HEK293 (cell line): ENCODE data around the gene ACOT7.

Source experiments
- CTCF ChIA-PET: fragments of 350-600 bp; formaldehyde crosslinking; extraction: SDS; loops from one replicate; lab custom pipeline; 2021; ENCODE audit warnings: antibody characterized with exemption; lab: Yijun Ruan, JAX
- POLR2A ChIA-PET: fragments of 300-600 bp; formaldehyde crosslinking; extraction: SDS; loops from one replicate; lab custom pipeline; 2020; ENCODE audit warnings: antibody characterized with exemption, inconsistent platforms; lab: Yijun Ruan, JAX
- H3K27ac ChIP-seq: fragments of 200-500 bp; sonication (Bioruptor generic); 2 replicates; pipeline ENCODE4 v1.5.1; 2014; ENCODE audit warnings: low read depth, low read length, control low read depth, inconsistent platforms; ENCODE audit errors: extremely low read depth
- H3K36me3 ChIP-seq, 2 experiments: fragments of 200-500 bp in 1 of 2; sonication (Bioruptor generic) in 1 of 2; 1 replicate in 1 of 2; 2 replicates in 1 of 2; pipeline ENCODE4 v1.5.1; 2014 to 2017; ENCODE audit warnings: inconsistent platforms in 2 of 2, low read length in 2 of 2; ENCODE audit not compliant: control insufficient read depth in 2 of 2, insufficient read depth in 1 of 2
- H3K4me1 ChIP-seq: fragments of 200-500 bp; sonication (Bioruptor generic); 2 replicates; pipeline ENCODE4 v1.5.1; 2014; ENCODE audit warnings: mild to moderate bottlenecking, low read length, inconsistent platforms; ENCODE audit not compliant: control insufficient read depth, insufficient read depth
- H3K4me3 ChIP-seq: 2 replicates; pipeline ENCODE4 v1.5.1; 2011; ENCODE audit warnings: low read depth, mild to moderate bottlenecking, control low read depth, low read length, moderate library complexity
- H3K9me3 ChIP-seq: fragments of 200-500 bp; sonication (Bioruptor generic); 2 replicates; pipeline ENCODE4 v1.5.1; 2014; ENCODE audit warnings: low read depth, low read length, inconsistent platforms; ENCODE audit not compliant: control insufficient read depth, insufficient read depth
- GLIS2 ChIP-seq: fragments of 450-650 bp; formaldehyde crosslinking; IDR thresholded peaks from 2 replicates; pipeline ENCODE4 v1.5.1; 2016; ENCODE audit warnings: missing biosample characterization, missing genetic modification characterization
- KLF1 ChIP-seq: fragments of 450-650 bp; formaldehyde crosslinking; IDR thresholded peaks from 2 replicates; pipeline ENCODE4 v1.5.1; 2016; ENCODE audit warnings: missing biosample characterization, missing genetic modification characterization
- ZFHX2 ChIP-seq: fragments of 450-650 bp; formaldehyde crosslinking; conservative IDR thresholded peaks from 2 replicates; pipeline ENCODE4 v1.5.1; 2016; ENCODE audit warnings: missing biosample characterization, missing genetic modification characterization
- ZIC2 ChIP-seq: fragments of 450-650 bp; formaldehyde crosslinking; IDR thresholded peaks from 2 replicates; pipeline ENCODE4 v1.5.1; 2016; ENCODE audit warnings: missing biosample characterization, missing genetic modification characterization
- ZNF2 ChIP-seq: fragments of 450-650 bp; formaldehyde crosslinking; IDR thresholded peaks from 2 replicates; pipeline ENCODE4 v1.5.1; 2016; ENCODE audit warnings: missing biosample characterization, missing genetic modification characterization
- ZNF311 ChIP-seq: fragments of 450-650 bp; formaldehyde crosslinking; IDR thresholded peaks from 2 replicates; pipeline ENCODE4 v1.5.1; 2017; ENCODE audit warnings: missing biosample characterization, missing genetic modification characterization, borderline replicate concordance
- ZNF600 ChIP-seq: fragments of 450-650 bp; formaldehyde crosslinking; IDR thresholded peaks from 2 replicates; pipeline ENCODE4 v1.5.1; 2016; ENCODE audit warnings: missing biosample characterization, missing genetic modification characterization
- TF ChIP-seq, protein P1 (sequence below): fragments of 450-650 bp; formaldehyde crosslinking; IDR thresholded peaks from 2 replicates; pipeline ENCODE4 v1.5.0; 2017; ENCODE audit warnings: missing biosample characterization, missing genetic modification characterization, borderline replicate concordance
- TF ChIP-seq, protein P2 (sequence below): fragments of 450-650 bp; formaldehyde crosslinking; IDR thresholded peaks from 2 replicates; pipeline ENCODE4 v1.5.1; 2017; ENCODE audit warnings: missing biosample characterization, missing genetic modification characterization
- TF ChIP-seq, protein P3 (sequence below): fragments of 450-650 bp; formaldehyde crosslinking; IDR thresholded peaks from 2 replicates; pipeline ENCODE4 v1.5.1; 2016; ENCODE audit warnings: missing biosample characterization, missing genetic modification characterization
- TF ChIP-seq, protein P4 (sequence below): fragments of 450-650 bp; IDR thresholded peaks from 2 replicates; pipeline ENCODE4 v1.5.1; 2018; ENCODE audit warnings: missing biosample characterization, mild to moderate bottlenecking, missing genetic modification characterization
- TF ChIP-seq, protein P5 (sequence below): fragments of 450-650 bp; formaldehyde crosslinking; IDR thresholded peaks from 2 replicates; pipeline ENCODE4 v1.5.1; 2017; ENCODE audit warnings: missing biosample characterization, missing genetic modification characterization

The ACOT7 gene

DNA sequence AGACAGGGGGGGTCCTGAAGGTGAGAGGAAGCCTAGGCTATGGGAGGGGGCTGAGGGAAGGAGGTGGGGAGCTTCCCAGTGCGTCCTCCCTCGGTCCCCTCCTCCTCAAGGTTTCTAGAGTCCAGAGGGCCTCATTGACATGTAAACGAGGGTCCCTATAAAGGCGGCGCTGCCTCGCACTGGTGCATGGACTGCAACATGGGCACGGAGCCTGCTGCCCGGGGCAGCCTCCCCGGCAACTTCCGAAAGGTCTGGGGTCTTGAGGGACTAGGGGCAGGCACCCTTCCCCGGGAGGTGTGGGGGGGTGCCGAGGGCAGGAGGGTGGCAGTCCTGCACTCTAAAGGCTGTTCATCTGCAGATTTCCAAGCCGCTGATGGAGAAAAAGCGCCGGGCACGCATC lies 149.6 kb downstream of the ACOT7 start, which contains the start of gene HES3 (continued):
- TF ChIP-seq, protein P1, sequence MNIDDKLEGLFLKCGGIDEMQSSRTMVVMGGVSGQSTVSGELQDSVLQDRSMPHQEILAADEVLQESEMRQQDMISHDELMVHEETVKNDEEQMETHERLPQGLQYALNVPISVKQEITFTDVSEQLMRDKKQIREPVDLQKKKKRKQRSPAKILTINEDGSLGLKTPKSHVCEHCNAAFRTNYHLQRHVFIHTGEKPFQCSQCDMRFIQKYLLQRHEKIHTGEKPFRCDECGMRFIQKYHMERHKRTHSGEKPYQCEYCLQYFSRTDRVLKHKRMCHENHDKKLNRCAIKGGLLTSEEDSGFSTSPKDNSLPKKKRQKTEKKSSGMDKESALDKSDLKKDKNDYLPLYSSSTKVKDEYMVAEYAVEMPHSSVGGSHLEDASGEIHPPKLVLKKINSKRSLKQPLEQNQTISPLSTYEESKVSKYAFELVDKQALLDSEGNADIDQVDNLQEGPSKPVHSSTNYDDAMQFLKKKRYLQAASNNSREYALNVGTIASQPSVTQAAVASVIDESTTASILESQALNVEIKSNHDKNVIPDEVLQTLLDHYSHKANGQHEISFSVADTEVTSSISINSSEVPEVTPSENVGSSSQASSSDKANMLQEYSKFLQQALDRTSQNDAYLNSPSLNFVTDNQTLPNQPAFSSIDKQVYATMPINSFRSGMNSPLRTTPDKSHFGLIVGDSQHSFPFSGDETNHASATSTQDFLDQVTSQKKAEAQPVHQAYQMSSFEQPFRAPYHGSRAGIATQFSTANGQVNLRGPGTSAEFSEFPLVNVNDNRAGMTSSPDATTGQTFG (tag by site-specific recombination) = no peak
- TF ChIP-seq, protein P2, sequence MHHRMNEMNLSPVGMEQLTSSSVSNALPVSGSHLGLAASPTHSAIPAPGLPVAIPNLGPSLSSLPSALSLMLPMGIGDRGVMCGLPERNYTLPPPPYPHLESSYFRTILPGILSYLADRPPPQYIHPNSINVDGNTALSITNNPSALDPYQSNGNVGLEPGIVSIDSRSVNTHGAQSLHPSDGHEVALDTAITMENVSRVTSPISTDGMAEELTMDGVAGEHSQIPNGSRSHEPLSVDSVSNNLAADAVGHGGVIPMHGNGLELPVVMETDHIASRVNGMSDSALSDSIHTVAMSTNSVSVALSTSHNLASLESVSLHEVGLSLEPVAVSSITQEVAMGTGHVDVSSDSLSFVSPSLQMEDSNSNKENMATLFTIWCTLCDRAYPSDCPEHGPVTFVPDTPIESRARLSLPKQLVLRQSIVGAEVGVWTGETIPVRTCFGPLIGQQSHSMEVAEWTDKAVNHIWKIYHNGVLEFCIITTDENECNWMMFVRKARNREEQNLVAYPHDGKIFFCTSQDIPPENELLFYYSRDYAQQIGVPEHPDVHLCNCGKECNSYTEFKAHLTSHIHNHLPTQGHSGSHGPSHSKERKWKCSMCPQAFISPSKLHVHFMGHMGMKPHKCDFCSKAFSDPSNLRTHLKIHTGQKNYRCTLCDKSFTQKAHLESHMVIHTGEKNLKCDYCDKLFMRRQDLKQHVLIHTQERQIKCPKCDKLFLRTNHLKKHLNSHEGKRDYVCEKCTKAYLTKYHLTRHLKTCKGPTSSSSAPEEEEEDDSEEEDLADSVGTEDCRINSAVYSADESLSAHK = no peak
- TF ChIP-seq ZNF2 (no peak), ZNF311 (tag by site-specific recombination) (no peak), ZFHX2 (tag by site-specific recombination) (no peak), ZNF600 (tag by site-specific recombination) (no peak)
- TF ChIP-seq, protein P3, sequence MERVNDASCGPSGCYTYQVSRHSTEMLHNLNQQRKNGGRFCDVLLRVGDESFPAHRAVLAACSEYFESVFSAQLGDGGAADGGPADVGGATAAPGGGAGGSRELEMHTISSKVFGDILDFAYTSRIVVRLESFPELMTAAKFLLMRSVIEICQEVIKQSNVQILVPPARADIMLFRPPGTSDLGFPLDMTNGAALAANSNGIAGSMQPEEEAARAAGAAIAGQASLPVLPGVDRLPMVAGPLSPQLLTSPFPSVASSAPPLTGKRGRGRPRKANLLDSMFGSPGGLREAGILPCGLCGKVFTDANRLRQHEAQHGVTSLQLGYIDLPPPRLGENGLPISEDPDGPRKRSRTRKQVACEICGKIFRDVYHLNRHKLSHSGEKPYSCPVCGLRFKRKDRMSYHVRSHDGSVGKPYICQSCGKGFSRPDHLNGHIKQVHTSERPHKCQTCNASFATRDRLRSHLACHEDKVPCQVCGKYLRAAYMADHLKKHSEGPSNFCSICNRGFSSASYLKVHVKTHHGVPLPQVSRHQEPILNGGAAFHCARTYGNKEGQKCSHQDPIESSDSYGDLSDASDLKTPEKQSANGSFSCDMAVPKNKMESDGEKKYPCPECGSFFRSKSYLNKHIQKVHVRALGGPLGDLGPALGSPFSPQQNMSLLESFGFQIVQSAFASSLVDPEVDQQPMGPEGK = no peak
- TF ChIP-seq, protein P4, sequence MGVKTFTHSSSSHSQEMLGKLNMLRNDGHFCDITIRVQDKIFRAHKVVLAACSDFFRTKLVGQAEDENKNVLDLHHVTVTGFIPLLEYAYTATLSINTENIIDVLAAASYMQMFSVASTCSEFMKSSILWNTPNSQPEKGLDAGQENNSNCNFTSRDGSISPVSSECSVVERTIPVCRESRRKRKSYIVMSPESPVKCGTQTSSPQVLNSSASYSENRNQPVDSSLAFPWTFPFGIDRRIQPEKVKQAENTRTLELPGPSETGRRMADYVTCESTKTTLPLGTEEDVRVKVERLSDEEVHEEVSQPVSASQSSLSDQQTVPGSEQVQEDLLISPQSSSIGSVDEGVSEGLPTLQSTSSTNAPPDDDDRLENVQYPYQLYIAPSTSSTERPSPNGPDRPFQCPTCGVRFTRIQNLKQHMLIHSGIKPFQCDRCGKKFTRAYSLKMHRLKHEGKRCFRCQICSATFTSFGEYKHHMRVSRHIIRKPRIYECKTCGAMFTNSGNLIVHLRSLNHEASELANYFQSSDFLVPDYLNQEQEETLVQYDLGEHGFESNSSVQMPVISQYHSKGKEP (tag by site-specific recombination) = no peak
- TF ChIP-seq, protein P5, sequence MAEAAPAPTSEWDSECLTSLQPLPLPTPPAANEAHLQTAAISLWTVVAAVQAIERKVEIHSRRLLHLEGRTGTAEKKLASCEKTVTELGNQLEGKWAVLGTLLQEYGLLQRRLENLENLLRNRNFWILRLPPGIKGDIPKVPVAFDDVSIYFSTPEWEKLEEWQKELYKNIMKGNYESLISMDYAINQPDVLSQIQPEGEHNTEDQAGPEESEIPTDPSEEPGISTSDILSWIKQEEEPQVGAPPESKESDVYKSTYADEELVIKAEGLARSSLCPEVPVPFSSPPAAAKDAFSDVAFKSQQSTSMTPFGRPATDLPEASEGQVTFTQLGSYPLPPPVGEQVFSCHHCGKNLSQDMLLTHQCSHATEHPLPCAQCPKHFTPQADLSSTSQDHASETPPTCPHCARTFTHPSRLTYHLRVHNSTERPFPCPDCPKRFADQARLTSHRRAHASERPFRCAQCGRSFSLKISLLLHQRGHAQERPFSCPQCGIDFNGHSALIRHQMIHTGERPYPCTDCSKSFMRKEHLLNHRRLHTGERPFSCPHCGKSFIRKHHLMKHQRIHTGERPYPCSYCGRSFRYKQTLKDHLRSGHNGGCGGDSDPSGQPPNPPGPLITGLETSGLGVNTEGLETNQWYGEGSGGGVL (tag by site-specific recombination) = no peak

DNA sequence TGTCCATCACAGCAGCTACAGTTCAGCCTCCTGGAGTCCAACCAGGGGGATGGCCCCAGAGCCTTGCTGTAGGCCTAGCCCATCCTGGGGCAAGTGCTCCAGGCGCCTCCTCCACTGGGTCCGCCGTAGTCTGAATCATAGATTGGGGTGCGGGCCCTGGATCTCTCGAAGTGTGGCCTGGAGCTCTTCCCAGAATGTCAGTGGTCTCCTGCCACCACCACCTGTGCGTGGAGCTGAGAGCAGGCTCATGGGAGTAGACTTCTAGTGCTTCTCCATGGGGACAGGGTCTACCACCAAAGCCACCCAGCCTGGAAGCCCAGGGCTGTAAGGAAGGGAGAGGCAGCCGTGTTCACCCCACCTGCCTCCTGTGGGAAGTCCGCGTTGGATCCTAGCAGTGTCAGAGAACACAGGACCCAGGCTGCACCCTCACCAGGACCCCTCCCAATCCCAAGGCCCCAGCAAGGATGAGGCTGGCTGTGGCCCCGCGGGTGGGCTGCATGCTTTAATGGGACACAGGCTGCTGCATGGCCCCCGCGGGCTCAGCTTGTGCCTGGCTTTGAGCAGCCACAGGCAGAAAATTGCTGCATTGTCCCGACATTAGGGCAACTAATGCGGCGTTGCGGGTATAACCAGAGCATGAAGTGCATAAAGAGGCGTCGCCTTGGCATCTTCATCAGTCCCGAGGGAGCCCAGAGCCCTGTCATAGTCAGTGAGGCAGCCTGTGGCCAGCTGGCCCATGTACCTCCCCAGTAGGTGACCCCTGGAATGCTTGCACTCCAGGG lies 150.3 kb downstream of the ACOT7 start:
- ChIA-PET CTCF (interaction anchor here (0.6 to 2.1 kb wide), 7 partner anchors 13 to 195 kb away, joined by 3 to 8 read pairs (median 3); no protein-coding TSS in a partner anchor), POLR2A (interaction anchor here (1.1 kb wide), 1 partner anchor 8 kb away, joined by 3 read pairs; no protein-coding TSS in a partner anchor)
- Histone ChIP-seq H3K4me1 (no peaks in the 10 kb centered on the region; the same call in 1 of the 2 replicates), H3K9me3 (no peaks in the 10 kb centered on the region), H3K4me3 (no peak overlapping the region), H3K36me3 (no peaks in the 10 kb centered on the region), H3K27ac (no peak overlapping the region)
- TF ChIP-seq KLF1 (tag by site-specific recombination) = no peak
- TF ChIP-seq GLIS2 = peak; percentile 48
- TF ChIP-seq ZIC2 (tag by site-specific recombination) = peak; percentile 66
